ENCODE results near the gene GABRB1. TPM values are rescaled to one million over a fixed set of nuclear protein-coding genes. Genes with fewer than 3 reads are reported as not detected.

The GABRB1 gene
- total and polyA plus RNA-seq, 12 donors: 0.22 to 0.69 (median 0.48) TPM; not detected in 8

DNA sequence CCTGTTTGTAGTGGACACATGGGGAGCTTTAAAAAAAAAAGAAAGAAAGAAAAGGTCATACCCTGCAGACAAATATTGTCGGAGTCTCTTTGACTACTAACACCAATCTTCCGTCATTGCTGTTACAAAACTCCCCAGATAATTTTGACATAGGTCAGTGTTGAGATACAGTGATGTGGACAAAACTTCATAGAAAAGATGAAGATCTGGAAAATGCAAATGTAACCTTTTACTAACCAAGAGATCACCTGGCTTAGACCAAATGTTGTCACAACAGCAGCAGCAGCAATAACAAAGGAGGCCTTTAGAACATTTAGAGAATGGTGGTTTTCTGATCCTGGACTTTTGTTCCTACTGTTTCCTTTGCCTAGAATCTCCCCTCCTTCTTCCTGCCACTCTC is 440.2 kb downstream of the GABRB1 start:
- no peak overlapping the region for H3K27ac ChIP-seq
- no peaks in the 10 kb centered on the region for H3K4me1 ChIP-seq (replicated peaks in 1 of 2)
- no peak overlapping the region for H3K4me3 ChIP-seq
- no peak for TF ChIP-seq POLR2A (IDR thresholded peaks at IDR 0.05)
- TF ChIP-seq, protein P1, sequence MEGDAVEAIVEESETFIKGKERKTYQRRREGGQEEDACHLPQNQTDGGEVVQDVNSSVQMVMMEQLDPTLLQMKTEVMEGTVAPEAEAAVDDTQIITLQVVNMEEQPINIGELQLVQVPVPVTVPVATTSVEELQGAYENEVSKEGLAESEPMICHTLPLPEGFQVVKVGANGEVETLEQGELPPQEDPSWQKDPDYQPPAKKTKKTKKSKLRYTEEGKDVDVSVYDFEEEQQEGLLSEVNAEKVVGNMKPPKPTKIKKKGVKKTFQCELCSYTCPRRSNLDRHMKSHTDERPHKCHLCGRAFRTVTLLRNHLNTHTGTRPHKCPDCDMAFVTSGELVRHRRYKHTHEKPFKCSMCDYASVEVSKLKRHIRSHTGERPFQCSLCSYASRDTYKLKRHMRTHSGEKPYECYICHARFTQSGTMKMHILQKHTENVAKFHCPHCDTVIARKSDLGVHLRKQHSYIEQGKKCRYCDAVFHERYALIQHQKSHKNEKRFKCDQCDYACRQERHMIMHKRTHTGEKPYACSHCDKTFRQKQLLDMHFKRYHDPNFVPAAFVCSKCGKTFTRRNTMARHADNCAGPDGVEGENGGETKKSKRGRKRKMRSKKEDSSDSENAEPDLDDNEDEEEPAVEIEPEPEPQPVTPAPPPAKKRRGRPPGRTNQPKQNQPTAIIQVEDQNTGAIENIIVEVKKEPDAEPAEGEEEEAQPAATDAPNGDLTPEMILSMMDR (IDR thresholded peaks at IDR 0.05): no peak
- 86 to 91% (median 89%) methylated on average over 2 of the region's 2 CpGs for WGBS, 4 donors
- no peaks in the 10 kb centered on the region for H3K36me3 ChIP-seq (replicated peaks in 1 of 2)
- no peak for DNase-seq
- intact Hi-C loops (cut with DNase I): no loop called here
- H3K27me3 ChIP-seq: no peaks in the 10 kb centered on the region
- H3K9me3 ChIP-seq (replicated peaks in 1 of 3): no peaks in the 10 kb centered on the region

DNA sequence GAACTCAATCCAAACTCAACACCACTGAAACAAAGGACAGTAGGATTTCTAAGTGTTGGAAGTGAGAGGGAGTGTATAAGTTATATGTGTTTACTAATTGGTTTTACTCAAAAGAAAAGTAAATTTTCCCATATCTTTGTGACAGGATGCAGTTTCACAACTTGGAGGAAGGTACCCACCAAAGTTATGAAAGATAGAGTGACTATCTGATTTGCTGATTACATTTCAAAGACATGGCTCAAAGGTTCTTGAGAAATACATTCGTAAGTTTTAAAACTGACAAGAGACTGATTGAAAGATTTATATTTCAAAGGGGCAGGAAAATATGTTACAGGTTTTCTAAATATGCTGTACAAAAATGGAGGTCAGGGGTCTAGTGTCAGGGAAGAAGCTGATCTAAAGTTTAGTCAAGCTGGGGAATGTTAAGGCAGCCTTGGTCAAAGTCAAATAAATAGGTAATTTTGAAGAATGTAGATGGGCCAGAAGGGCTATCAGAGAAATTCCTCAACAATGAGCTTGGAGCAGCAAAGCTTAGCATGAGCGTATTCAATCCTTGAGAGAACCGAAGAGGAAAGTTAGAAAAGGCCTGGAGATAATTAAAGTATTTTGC is 441.9 kb downstream of the GABRB1 start:
- DNase-seq: no peak
- Histone ChIP-seq H3K27me3 (no peaks in the 10 kb centered on the region), H3K9me3 (replicated peaks in 1 of 3) (no peaks in the 10 kb centered on the region), H3K36me3 (replicated peaks in 1 of 2) (no peaks in the 10 kb centered on the region), H3K4me1 (replicated peaks in 1 of 2) (no peaks in the 10 kb centered on the region), H3K27ac (no peak overlapping the region), H3K4me3 (no peak overlapping the region)
- 85 to 94% (median 87%) methylated on average over 3 of the region's 3 CpGs for WGBS, 4 donors
- intact Hi-C loops (cut with DNase I): no loop called here
- TF ChIP-seq, protein P1 (IDR thresholded peaks at IDR 0.05): no peak
- TF ChIP-seq POLR2A (IDR thresholded peaks at IDR 0.05): no peak

DNA sequence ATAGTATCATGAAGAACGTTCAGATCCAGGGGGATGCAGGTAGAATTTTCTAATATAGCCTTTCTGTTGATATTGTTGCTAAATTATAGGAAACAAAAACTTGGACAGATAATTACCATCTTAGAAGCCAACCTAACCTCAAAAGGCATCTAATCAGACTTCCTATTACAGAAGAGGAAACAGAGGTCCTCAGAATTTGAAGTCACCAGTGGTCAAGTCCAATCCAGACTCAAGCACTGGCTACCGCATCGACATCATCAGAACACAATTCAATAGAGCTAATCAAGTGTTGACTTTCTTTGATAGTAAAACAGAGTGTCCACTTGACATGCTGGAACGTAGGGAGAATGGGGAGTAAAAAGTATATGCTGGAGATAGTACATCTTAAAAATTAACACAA is 443.4 kb downstream of the GABRB1 start:
- Histone ChIP-seq H3K4me1 (replicated peaks in 1 of 2) (no peaks in the 10 kb centered on the region), H3K36me3 (replicated peaks in 1 of 2) (no peaks in the 10 kb centered on the region), H3K9me3 (replicated peaks in 1 of 3) (no peaks in the 10 kb centered on the region), H3K27ac (no peak overlapping the region), H3K4me3 (no peak overlapping the region), H3K27me3 (no peaks in the 10 kb centered on the region)
- WGBS, 4 donors: 81 to 87% (median 83%) methylated on average over 4 of the region's 4 CpGs
- no peak for DNase-seq
- intact Hi-C loops (cut with DNase I): no loop called here
- TF ChIP-seq, protein P1 (IDR thresholded peaks at IDR 0.05): no peak
- no peak for TF ChIP-seq POLR2A (IDR thresholded peaks at IDR 0.05)

DNA sequence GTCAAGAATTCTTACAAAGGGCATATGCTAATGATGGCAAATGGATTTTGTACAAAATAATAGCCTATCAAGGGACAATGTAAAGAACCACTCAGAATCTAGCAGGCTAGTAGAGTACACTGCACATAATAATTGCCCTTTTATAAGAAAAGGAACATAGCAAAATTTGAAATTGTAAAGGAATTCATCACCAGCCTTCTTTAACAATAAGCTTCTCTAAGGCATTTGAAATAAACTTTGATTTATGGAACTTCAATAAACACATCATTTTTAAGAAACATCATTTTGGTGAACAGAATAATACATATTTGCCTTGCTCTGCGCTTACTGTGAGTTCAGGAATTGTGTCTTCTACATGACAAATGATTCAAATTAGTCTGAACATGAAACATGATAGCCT is 444.0 kb downstream of the GABRB1 start:
- 90 to 99% (median 93%) methylated on average over 1 of the region's 1 CpG for WGBS, 4 donors
- intact Hi-C loops (cut with DNase I): no loop called here

More for the DNA sequence above, 444.0 kb downstream of the GABRB1 start:
- Histone ChIP-seq H3K27ac (no peak overlapping the region), H3K36me3 (replicated peaks in 1 of 2) (no peaks in the 10 kb centered on the region), H3K9me3 (replicated peaks in 1 of 3) (no peaks in the 10 kb centered on the region), H3K4me3 (no peak overlapping the region), H3K4me1 (replicated peaks in 1 of 2) (no peaks in the 10 kb centered on the region), H3K27me3 (no peaks in the 10 kb centered on the region)
- DNase-seq: no peak
- no peak for TF ChIP-seq POLR2A (IDR thresholded peaks at IDR 0.05)
- TF ChIP-seq, protein P1 (IDR thresholded peaks at IDR 0.05): no peak

Other genes starting within 250 kb of the GABRB1 start
- gene COX7B2, start 122.3 kb upstream of the GABRB1 start, total RNA-seq: not detected
- not detected for gene COX7B2, start 122.3 kb upstream of the GABRB1 start, polyA plus RNA-seq
- gene GABRA4, start 38.0 kb upstream of the GABRB1 start, total RNA-seq: under 1 TPM in 1 of 9 donors, not detected in 8; 0.14 TPM
- gene GABRA4, start 38.0 kb upstream of the GABRB1 start, polyA plus RNA-seq: under 1 TPM in 1 of 3 donors, not detected in 2; under 0.01 TPM

Measured in adrenal gland (tissue), 12 donors.